K562 (cell line): ENCODE measurements around the gene CDH16. TPM values are rescaled to one million over a fixed set of nuclear protein-coding genes. Genes with fewer than 3 reads are reported as not detected.
A peak's percentile ranks its signal among the peaks of the same experiment; 100 is the strongest.

ENCODE experiments used
- ATAC-seq: fragments of 200-7000 bp; cut with Tn5 transposase; 3 replicates; pipeline ENCODE4 v1.9.1; 2020; ENCODE audit warnings: moderate library complexity
- BruUV-seq: library from RNA; stranded (reverse); fragments of 400-500 nt; replicated peaks from 2 replicates; lab custom pipeline; 2021; lab: Mats Ljungman, UMichigan
- CTCF ChIA-PET: fragments of 300-600 bp; formaldehyde crosslinking; extraction: SDS; loops from one replicate; lab custom pipeline; 2021; ENCODE audit warnings: low intra/inter-chr PET ratio; lab: Yijun Ruan, JAX
- POLR2A ChIA-PET: fragments of 300-600, 350-650 bp; sonication (Branson Sonifier 250); formaldehyde crosslinking; extraction: SDS; loops from one replicate; lab custom pipeline; 2021; ENCODE audit warnings: antibody characterized with exemption, inconsistent platforms; lab: Yijun Ruan, JAX
- DNase-seq, 4 experiments: peaks; one replicate each; pipeline versions ENCODE4 v3.0.0 to v3.0.0-alpha.2; 2011 to 2018; ENCODE audit warnings: low spot score in 3 of 4, mixed read lengths in 3 of 4; ENCODE audit errors: extremely low read depth in 1 of 4
- FAIRE-seq: peaks from 2 replicates; lab custom pipeline; 2011; peaks lifted over from hg19 to GRCh38; lab: Jason Lieb, UNC
- H2AFZ ChIP-seq: 2 replicates; pipeline ENCODE4 v1.6.0; 2011; ENCODE audit warnings: low read depth, low read length, control low read depth, inconsistent platforms
- H3K27ac ChIP-seq: fragments of 200-600 bp; 3 replicates; pipeline ENCODE4 v1.8.0; 2011; ENCODE audit warnings: low read depth, mild to moderate bottlenecking, control low read depth, inconsistent platforms, low read length, moderate library complexity, mixed read lengths; ENCODE audit errors: extremely low read depth
- H3K27me3 ChIP-seq, 2 experiments: fragments of 300-600 bp in 1 of 2; 2 replicates in 1 of 2; 3 replicates in 1 of 2; pipeline versions ENCODE4 v1.6.0 to v1.8.0; 2011; ENCODE audit warnings: inconsistent platforms in 2 of 2, low read length in 2 of 2, mild to moderate bottlenecking in 1 of 2, mixed read lengths in 1 of 2, moderate library complexity in 1 of 2; ENCODE audit not compliant: control insufficient read depth in 2 of 2, insufficient read depth in 2 of 2
- H3K36me3 ChIP-seq: fragments of 300-600 bp; 3 replicates; pipeline ENCODE4 v1.8.0; 2011; ENCODE audit warnings: mild to moderate bottlenecking, low read length, inconsistent platforms; ENCODE audit not compliant: control insufficient read depth, insufficient read depth
- H3K4me1 ChIP-seq, 2 experiments: fragments of 200-600 bp in 1 of 2; replicated peaks in 1 of 2; 2 replicates in 1 of 2; 3 replicates in 1 of 2; pipeline versions ENCODE4 v1.5.1 to v1.8.0; 2011; ENCODE audit warnings: inconsistent platforms in 2 of 2, low read length in 2 of 2, mild to moderate bottlenecking in 1 of 2, mixed read lengths in 1 of 2, moderate library complexity in 1 of 2; ENCODE audit not compliant: control insufficient read depth in 2 of 2, insufficient read depth in 2 of 2
- H3K4me2 ChIP-seq: 2 replicates; pipeline ENCODE4 v1.6.1; 2011; ENCODE audit warnings: low read length, control low read depth, inconsistent platforms, mixed read lengths; ENCODE audit not compliant: insufficient read depth
- H3K4me3 ChIP-seq: fragments of 200-600 bp; sonication (generic), shearing (Covaris generic); 2 replicates; pipeline ENCODE4 v1.5.1; 2016; ENCODE audit warnings: control low read depth, inconsistent platforms
- H3K79me2 ChIP-seq: fragments of 200-600 bp; 3 replicates; pipeline ENCODE4 v1.8.0; 2011; ENCODE audit warnings: low read length, inconsistent platforms; ENCODE audit not compliant: control insufficient read depth, insufficient read depth
- H3K9ac ChIP-seq, 2 experiments: 2 replicates each; pipeline versions ENCODE4 v1.6.0 to v1.6.1; 2011; ENCODE audit warnings: low read depth in 2 of 2, low read length in 2 of 2, control low read depth in 1 of 2, inconsistent platforms in 1 of 2, mild to moderate bottlenecking in 1 of 2, mixed read lengths in 1 of 2; ENCODE audit not compliant: insufficient read depth in 1 of 2
- H3K9me1 ChIP-seq: one replicate; pipeline ENCODE4 v1.6.0; 2011; ENCODE audit warnings: inconsistent platforms, mild to moderate bottlenecking, low read length, moderate library complexity; ENCODE audit not compliant: control insufficient read depth, insufficient read depth
- H3K9me3 ChIP-seq: replicated peaks from 2 replicates; pipeline ENCODE4 v1.5.1; 2011; ENCODE audit warnings: low read depth, low read length, inconsistent platforms; ENCODE audit not compliant: control insufficient read depth, insufficient read depth
- H4K20me1 ChIP-seq: replicated peaks from 2 replicates; pipeline ENCODE4 v1.6.1; 2011; ENCODE audit warnings: low read length, inconsistent platforms, mixed read lengths; ENCODE audit not compliant: control insufficient read depth, insufficient read depth
- ARID1B ChIP-seq: fragments of 450-650 bp; IDR thresholded peaks from 2 replicates; pipeline ENCODE4 v1.6.1; 2016; ENCODE audit warnings: antibody characterized with exemption, mild to moderate bottlenecking, inconsistent platforms
- CBX1 ChIP-seq: sonication (generic); IDR thresholded peaks from 2 replicates; pipeline ENCODE4 v1.6.1; 2016; ENCODE audit warnings: antibody characterized with exemption, low read depth, mild to moderate bottlenecking
- CXXC5 ChIP-seq: fragments of 250-450 bp; sonication (Bioruptor Pico); IDR thresholded peaks from 2 replicates; pipeline ENCODE4 v1.8.0; 2022; ENCODE audit warnings: inconsistent platforms, mild to moderate bottlenecking, moderate library complexity
- FOXA1 ChIP-seq: fragments of 450-650 bp; IDR thresholded peaks from 2 replicates; pipeline ENCODE4 v1.6.1; 2016; ENCODE audit warnings: mild to moderate bottlenecking, borderline replicate concordance
- TRIM28 ChIP-seq: fragments of 450-650 bp; IDR thresholded peaks from 2 replicates; pipeline ENCODE4 v1.6.1; 2017
- ZKSCAN1 ChIP-seq: fragments of 150-350 bp; IDR thresholded peaks from 2 replicates; pipeline ENCODE4 v1.6.1; 2016; ENCODE audit warnings: low read depth, low read length
- WGBS: fragments of 100-300 bp; shearing (Covaris generic); methylation state at CpG from one replicate; pipeline ENCODE4 v1.1.6; 2016; ENCODE audit warnings: low coverage, mixed read lengths; ENCODE audit not compliant: insufficient coverage; ENCODE audit errors: missing lambda C conversion rate; 5-methylcytosine and 5-hydroxymethylcytosine counted together
- in situ Hi-C: fragments of 300-500 bp; cut with MboI; formaldehyde crosslinking; loops from 4 replicates; pipeline ENCODE4 v1.15.0; 2018; ENCODE audit warnings: inconsistent platforms, mixed read lengths
- intact Hi-C: fragments of 100-400 bp; cut with micrococcal nuclease; formaldehyde crosslinking; loops from 2 replicates; pipeline ENCODE4 v1.14.2; 2022
- polyA plus RNA-seq, 8 experiments: library from polyadenylated mRNA; depleted of rRNA in 4 of 8; stranded (reverse) in 5 of 8; unstranded in 3 of 8; fragments of >200 nt; fragmentation: Nextera tagmentation in 2 of 8; fragmentation: Illumina TruSeq in 1 of 8; extraction: Ambion mirVana in 2 of 8; extraction: Trizol in 1 of 8; gene quantifications; 2 replicates each; pipeline versions ENCODE4 v1.2.1 to v1.2.3, GENCODE V29; 2011 to 2014; ENCODE audit warnings: inconsistent platforms in 1 of 8, missing spikeins in 1 of 8
- total RNA-seq, 7 experiments: library from RNA; depleted of rRNA in 6 of 7; stranded (reverse); fragments of >200 nt in 6 of 7; fragmentation: Illumina TruSeq in 2 of 7; extraction: Trizol in 2 of 7; gene quantifications; 2 replicates each; pipeline versions ENCODE4 v1.2.1 to v1.2.3, GENCODE V29; 2011 to 2021; ENCODE audit warnings: low replicate concordance in 1 of 7
- TF ChIP-seq, protein P1 (sequence below): IDR thresholded peaks from 2 replicates; pipeline ENCODE4 v1.6.1; 2011; ENCODE audit warnings: borderline replicate concordance, low read depth, mild to moderate bottlenecking, moderate library complexity, low read length; ENCODE audit not compliant: insufficient read depth, poor library complexity, severe bottlenecking

Gene CDH16
- total and polyA plus RNA-seq, 9 of the 15 experiments (the other 6 are each of a cell fraction or from before 2014, with no cell fraction given): not detected

GRCh38 chr16:66904428-66904845, 14.2 kb downstream of the CDH16 start (continued):
- TF ChIP-seq ZKSCAN1: no peak

DNA sequence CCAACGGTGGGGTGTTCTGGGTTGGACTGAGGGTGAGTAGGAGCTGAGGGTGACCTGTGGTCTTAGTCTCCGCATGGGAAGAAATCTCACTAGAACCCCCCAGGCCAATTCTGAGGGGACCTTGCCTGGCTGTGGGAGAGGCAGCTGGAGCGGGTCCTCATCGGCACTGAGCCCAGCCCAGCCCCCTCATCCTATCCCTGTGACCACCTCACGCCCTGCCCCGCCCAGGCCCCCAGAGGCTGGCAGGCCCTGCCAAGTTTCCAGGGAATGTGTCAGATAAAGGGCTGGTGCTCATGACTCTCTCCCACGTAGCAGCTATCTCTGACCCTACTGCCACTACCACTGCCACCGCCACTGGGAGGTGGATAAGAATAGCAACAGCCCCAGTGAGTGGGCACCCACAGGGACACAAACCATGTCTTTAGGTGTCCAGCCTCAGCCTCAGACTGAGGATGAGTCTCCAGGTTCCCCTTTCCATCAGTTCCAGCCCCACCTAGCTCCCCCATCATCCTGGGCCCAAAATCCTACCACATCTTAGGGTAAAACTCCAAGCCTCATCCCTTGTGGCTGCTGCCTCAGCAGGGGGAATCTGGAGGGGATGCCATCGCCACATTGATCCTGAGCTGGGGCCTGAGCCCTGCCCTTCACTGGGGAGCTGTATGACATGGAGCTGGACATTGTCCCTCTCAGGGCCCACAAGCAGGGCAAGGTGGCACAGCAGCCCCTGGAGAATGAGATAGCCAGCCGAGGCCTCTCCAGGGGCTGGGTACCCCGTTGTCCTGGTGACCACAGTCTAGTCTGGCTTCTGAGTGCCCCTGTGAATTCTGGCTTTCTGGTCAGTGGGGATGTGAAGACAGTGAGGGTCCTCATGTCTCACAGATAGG, 14.9 kb downstream of the CDH16 start:
- no peaks in the 10 kb centered on the region for H3K36me3 ChIP-seq
- WGBS: 71% methylated on average over 10 of the region's 11 CpGs
- BruUV-seq: no TSS peak
- peak overlapping the region in 1 of 2 experiments; percentile 21; a peak in 1 of 4 replicates for H3K9ac ChIP-seq
- POLR2A ChIA-PET: interaction anchor here (0.8 to 1.3 kb wide), 3 partner anchors 11 to 25 kb away, joined by 3 to 4 read pairs (median 3); no protein-coding TSS in a partner anchor
- FAIRE-seq (no peak), DNase-seq (no peak), ATAC-seq (no peak)
- H4K20me1 ChIP-seq: no peaks in the 10 kb centered on the region
- CTCF ChIA-PET: no interaction called here
- H3K4me2 ChIP-seq: no peak overlapping the region
- no peak overlapping the region for H2AFZ ChIP-seq
- no peaks in the 10 kb centered on the region for H3K27me3 ChIP-seq
- H3K9me1 ChIP-seq: no peaks in the 10 kb centered on the region
- no peaks in the 10 kb centered on the region for H3K79me2 ChIP-seq
- no peak overlapping the region for H3K27ac ChIP-seq
- H3K9me3 ChIP-seq: no peaks in the 10 kb centered on the region
- TF ChIP-seq FOXA1 (no peak), TRIM28 (no peak), ARID1B (no peak), CBX1 (no peak), CXXC5 (CRISPR knock-in tag) (no peak)
- TF ChIP-seq, protein P1, sequence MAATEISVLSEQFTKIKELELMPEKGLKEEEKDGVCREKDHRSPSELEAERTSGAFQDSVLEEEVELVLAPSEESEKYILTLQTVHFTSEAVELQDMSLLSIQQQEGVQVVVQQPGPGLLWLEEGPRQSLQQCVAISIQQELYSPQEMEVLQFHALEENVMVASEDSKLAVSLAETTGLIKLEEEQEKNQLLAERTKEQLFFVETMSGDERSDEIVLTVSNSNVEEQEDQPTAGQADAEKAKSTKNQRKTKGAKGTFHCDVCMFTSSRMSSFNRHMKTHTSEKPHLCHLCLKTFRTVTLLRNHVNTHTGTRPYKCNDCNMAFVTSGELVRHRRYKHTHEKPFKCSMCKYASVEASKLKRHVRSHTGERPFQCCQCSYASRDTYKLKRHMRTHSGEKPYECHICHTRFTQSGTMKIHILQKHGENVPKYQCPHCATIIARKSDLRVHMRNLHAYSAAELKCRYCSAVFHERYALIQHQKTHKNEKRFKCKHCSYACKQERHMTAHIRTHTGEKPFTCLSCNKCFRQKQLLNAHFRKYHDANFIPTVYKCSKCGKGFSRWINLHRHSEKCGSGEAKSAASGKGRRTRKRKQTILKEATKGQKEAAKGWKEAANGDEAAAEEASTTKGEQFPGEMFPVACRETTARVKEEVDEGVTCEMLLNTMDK: no peak
- in situ Hi-C loops (no loop called here), intact Hi-C loops (no loop called here)
- H3K4me3 ChIP-seq: no peak overlapping the region
- peaks cover 42 to 60% of the 10 kb centered on the region in 2 experiments for H3K4me1 ChIP-seq
